ENCODE results near the gene ARMCX6. TPM values are rescaled to one million over a fixed set of nuclear protein-coding genes. Genes with fewer than 3 reads are reported as not detected.
A peak's percentile ranks its signal among the peaks of the same experiment; 100 is the strongest.
"Not testable (repeated sequence)": the region's sequence is repeated elsewhere in the genome, so short reads cannot be mapped to it uniquely, and the experiment has no call there.

The ARMCX6 gene
- total and polyA plus RNA-seq, 5 experiments from 2014 or later = 38.0 to 49.7 (median 39.5) TPM

GRCh38 chrX:101602077-101602476 lies 15.7 kb downstream of the ARMCX6 start:
- H3K36me3 Mint-ChIP-seq = no peaks in the 10 kb centered on the region
- POLR2A ChIA-PET = no interaction called here
- H3K4me3 Mint-ChIP-seq = no peak overlapping the region
- no peaks in the 10 kb centered on the region for H3K9me3 Mint-ChIP-seq
- DNase-seq = no peak
- no peak for ATAC-seq
- peaks cover under 1 to 3% (median 1%) of the 10 kb centered on the region in 5 donors for H3K27me3 Mint-ChIP-seq
- H3K27ac Mint-ChIP-seq = no peak overlapping the region
- H3K4me1 Mint-ChIP-seq = no peaks in the 10 kb centered on the region

DNA sequence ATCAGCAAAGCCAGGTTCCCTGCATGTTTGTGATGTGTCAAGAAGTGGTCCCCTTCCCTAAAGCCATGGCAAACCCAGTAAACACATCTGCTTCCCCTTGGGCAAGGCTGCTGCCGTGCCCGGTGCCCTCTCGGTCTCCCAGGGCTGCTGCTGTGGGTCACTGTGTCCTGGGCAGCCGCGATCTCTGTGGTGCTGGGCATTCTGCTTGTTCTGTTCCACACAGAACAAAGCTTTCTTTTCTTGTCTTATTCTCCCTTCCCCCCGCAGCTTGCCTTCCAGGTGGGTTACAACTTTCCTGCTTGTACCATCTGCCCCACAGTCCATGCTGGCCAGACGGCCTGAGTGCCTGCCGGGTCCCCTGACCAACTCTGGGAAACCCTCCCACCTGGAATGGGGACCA lies 18.2 kb downstream of the ARMCX6 start:
- H3K9me3 Mint-ChIP-seq, H3K4me3 Mint-ChIP-seq, H3K4me1 Mint-ChIP-seq, POLR2A ChIA-PET, H3K27ac Mint-ChIP-seq, H3K36me3 Mint-ChIP-seq, DNase-seq, ATAC-seq: not testable (repeated sequence)
- H3K27me3 Mint-ChIP-seq = peaks cover 3 to 24% (median 12%) of the 10 kb centered on the region in 5 donors

DNA sequence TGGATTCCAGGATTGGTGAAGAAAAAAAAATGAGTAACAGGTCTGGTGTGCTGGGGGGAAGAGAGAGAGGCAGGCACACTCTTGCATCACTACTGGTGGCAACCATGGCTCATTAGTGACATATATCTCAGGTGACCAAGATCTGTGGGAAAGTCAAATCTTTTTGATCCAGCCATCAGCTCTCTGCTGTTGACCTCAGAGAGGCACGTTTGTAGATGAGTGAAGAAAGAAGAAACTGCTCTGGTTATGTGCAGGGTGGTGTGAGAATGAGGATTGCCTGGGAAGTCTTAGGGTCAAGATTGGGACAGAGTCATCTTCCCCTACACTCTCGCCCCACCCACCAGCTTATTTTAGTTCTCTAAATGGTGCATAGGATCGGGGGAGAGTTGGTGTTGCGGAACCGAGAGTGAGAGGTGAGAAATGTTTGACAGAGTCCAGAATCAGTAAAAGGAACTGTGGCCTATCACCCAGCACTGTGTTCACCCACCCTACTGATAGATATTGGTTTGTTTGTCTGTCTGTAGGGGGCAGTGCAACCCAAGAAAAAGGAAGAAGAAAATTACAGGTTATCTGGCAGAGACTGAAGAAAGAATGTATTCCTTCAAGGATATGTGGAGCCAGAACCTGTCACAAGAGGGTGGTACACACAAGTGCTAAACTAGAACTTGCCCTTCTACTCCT lies 21.9 kb downstream of the ARMCX6 start:
- Mint-ChIP-seq H3K36me3 (no peaks in the 10 kb centered on the region), H3K4me1 (no peaks in the 10 kb centered on the region), H3K9me3 (peaks cover 0 to 4% (median 0%) of the 10 kb centered on the region in 9 donors), H3K27ac (peak overlapping the region in 1 of 10 donors; percentile 46), H3K27me3 (peaks cover 6 to 24% (median 18%) of the 10 kb centered on the region in 5 donors), H3K4me3 (no peak overlapping the region)
- ATAC-seq (peak; percentile 75 to 80), DNase-seq (peak in 7 of 10 donors; percentile 23 to 69 (median 46))
- POLR2A ChIA-PET = no interaction called here

Other genes starting within 250 kb of the ARMCX6 start
- 1 to 10 TPM; 5.3 to 9.8 TPM for gene BTK, start 231.8 kb downstream of the ARMCX6 start, total RNA-seq
- gene BTK, start 231.8 kb downstream of the ARMCX6 start, polyA plus RNA-seq = under 1 TPM; 0.12 to 0.20 (median 0.14) TPM
- 100 to 1,000 TPM; 288 to 318 TPM for gene RPL36A, start 227.0 kb downstream of the ARMCX6 start, total RNA-seq
- gene RPL36A, start 227.0 kb downstream of the ARMCX6 start, polyA plus RNA-seq = 1,000 to 10,000 TPM; 2,876 to 3,216 (median 3,107) TPM
- gene GLA, start 210.1 kb downstream of the ARMCX6 start, total RNA-seq = 10 to 100 TPM; 16.9 to 17.9 TPM
- gene GLA, start 210.1 kb downstream of the ARMCX6 start, polyA plus RNA-seq = 10 to 100 TPM; 12.0 to 13.4 (median 13.0) TPM
- gene HNRNPH2, start 209.8 kb downstream of the ARMCX6 start, total RNA-seq = 10 to 100 TPM; 47.7 to 49.4 TPM
- 10 to 100 TPM; 75.2 to 99.6 (median 86.0) TPM for gene HNRNPH2, start 209.8 kb downstream of the ARMCX6 start, polyA plus RNA-seq
- gene ARMCX4, start 132.5 kb downstream of the ARMCX6 start, total RNA-seq = 10 to 100 TPM; 13.2 to 14.5 TPM
- gene ARMCX4, start 132.5 kb downstream of the ARMCX6 start, polyA plus RNA-seq = 1 to 10 TPM in 2 of 3 donors, under 1 TPM in 1; 0.91 to 1.6 (median 1.1) TPM
- gene ARMCX1, start 67.5 kb downstream of the ARMCX6 start, total RNA-seq = 1 to 10 TPM; 4.4 to 5.0 TPM
- gene ARMCX1, start 67.5 kb downstream of the ARMCX6 start, polyA plus RNA-seq = 1 to 10 TPM; 2.2 to 6.5 (median 4.9) TPM
- gene ARMCX3, start 5.2 kb upstream of the ARMCX6 start, total RNA-seq = 10 to 100 TPM; 25.4 to 28.1 TPM
- 10 to 100 TPM; 17.3 to 25.1 (median 19.8) TPM for gene ARMCX3, start 5.2 kb upstream of the ARMCX6 start, polyA plus RNA-seq
- gene ARMCX2, start 41.9 kb upstream of the ARMCX6 start, total RNA-seq = 10 to 100 TPM; 19.8 to 24.1 TPM
- gene ARMCX2, start 41.9 kb upstream of the ARMCX6 start, polyA plus RNA-seq = 1 to 10 TPM; 2.4 to 8.4 (median 6.4) TPM

All from naive thymus-derived CD8-positive, alpha-beta T cell (primary cell).